ENCODE data around the gene CCDC148.

CCDC148 gene

GRCh38 chr2:158202161-158202815 lies 254.3 kb downstream of the CCDC148 start:
- DNase-seq, result peak; percentile 89

GRCh38 chr2:158199928-158200650 lies 256.5 kb downstream of the CCDC148 start:
- DNase-seq, result peak; percentile 11

- DNase-seq, result peak; percentile 65
Measured at GRCh38 chr2:158197940-158198339, 258.6 kb downstream of the CCDC148 start.

- DNase-seq, result peak; percentile 34
Measured at GRCh38 chr2:158194229-158194628, 262.3 kb downstream of the CCDC148 start.

GRCh38 chr2:158192515-158193443 lies 263.8 kb downstream of the CCDC148 start:
- DNase-seq, result no peak

GRCh38 chr2:158191076-158191895 lies 265.3 kb downstream of the CCDC148 start:
- peak; percentile 5 for DNase-seq

- peak; percentile 39 for DNase-seq
Measured at GRCh38 chr2:158189526-158189925, 267.0 kb downstream of the CCDC148 start.

- no peak for DNase-seq
Measured at GRCh38 chr2:158187908-158188307, 268.6 kb downstream of the CCDC148 start.

- DNase-seq, result no peak
Measured at GRCh38 chr2:158184556-158185343, 271.8 kb downstream of the CCDC148 start.

GRCh38 chr2:158184001-158184400 lies 272.6 kb downstream of the CCDC148 start:
- DNase-seq, result peak; percentile 65

GRCh38 chr2:158182676-158183295 lies 273.8 kb downstream of the CCDC148 start:
- no peak for DNase-seq

GRCh38 chr2:158181171-158181570 lies 275.4 kb downstream of the CCDC148 start:
- peak; percentile 13 for DNase-seq

- DNase-seq, result peak; percentile 48
Measured at GRCh38 chr2:158179660-158180059, 276.9 kb downstream of the CCDC148 start.

GRCh38 chr2:158178646-158179045 lies 277.9 kb downstream of the CCDC148 start:
- DNase-seq, result no peak

- no peak for DNase-seq
Measured at GRCh38 chr2:158174956-158175355, 281.6 kb downstream of the CCDC148 start.

- DNase-seq, result peak; percentile 43
Measured at GRCh38 chr2:158174495-158174894, 282.1 kb downstream of the CCDC148 start.

- DNase-seq, result peak; percentile 2
Measured at GRCh38 chr2:158172719-158173118, 283.8 kb downstream of the CCDC148 start.

- no peak for DNase-seq
Measured at GRCh38 chr2:158154596-158154995, 302.0 kb downstream of the CCDC148 start.

GRCh38 chr2:158153270-158154015 lies 303.1 kb downstream of the CCDC148 start:
- DNase-seq, result no peak

GRCh38 chr2:158144914-158145625 lies 311.5 kb downstream of the CCDC148 start:
- peak; percentile 87 for DNase-seq

Measured in NCI-H69 (cell line).